Measurements from ENCODE around the gene FUOM. TPM values are rescaled to one million over a fixed set of nuclear protein-coding genes. Genes with fewer than 3 reads are reported as not detected.

The FUOM gene
- total RNA-seq, 1 experiment from 2014 or later, result 41.8 TPM

DNA sequence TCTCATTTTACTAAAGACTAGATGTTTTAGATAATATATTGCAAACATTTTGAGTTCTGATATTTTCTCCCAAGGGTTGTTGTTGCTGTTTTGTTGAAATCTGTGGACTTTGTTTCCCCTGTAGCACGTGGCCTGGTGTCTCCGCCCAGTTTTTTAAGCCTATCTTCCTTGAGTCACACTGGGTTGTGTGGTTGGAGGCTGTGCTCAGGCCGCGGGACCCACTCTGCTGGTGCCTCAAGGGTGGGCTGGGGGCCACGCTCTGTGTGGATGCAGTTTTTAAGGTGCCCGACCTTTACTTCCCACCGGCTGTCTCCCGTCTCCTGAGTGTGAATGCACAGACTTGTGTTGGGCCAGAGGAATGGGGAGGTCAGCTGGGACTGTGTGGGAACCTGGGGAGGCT is 14.9 kb downstream of the FUOM start:
- H2BK20ac ChIP-seq (ENCODE audit: low read depth, low read length, poor library complexity, severe bottlenecking), result no peak overlapping the region
- H2AK5ac ChIP-seq (ENCODE audit: insufficient read length, low read length), result no peak overlapping the region
- H3K23ac ChIP-seq (ENCODE audit: insufficient read length, low read depth, low read length), result no peak overlapping the region
- no peak overlapping the region for H2AFZ ChIP-seq (ENCODE audit: low read length)
- H3K79me2 ChIP-seq (ENCODE audit: insufficient read depth, low read length), result no peaks in the 10 kb centered on the region
- no peak overlapping the region for H3K4ac ChIP-seq (ENCODE audit: low read depth, low read length)
- no peak overlapping the region for H2BK5ac ChIP-seq (ENCODE audit: insufficient read length, low read length)
- H4K91ac ChIP-seq (ENCODE audit: insufficient read length, low read depth, low read length), result no peak overlapping the region
- peaks cover 10 to 24% of the 10 kb centered on the region in 2 experiments for H3K4me1 Mint-ChIP-seq
- peak overlapping the region in 1 of 3 experiments; percentile 12; a peak in 2 of 7 replicates for H3K27ac Mint-ChIP-seq
- peaks cover 2% of the 10 kb centered on the region; the same call in 1 of the 2 replicates for H3K4me1 ChIP-seq (ENCODE audit: insufficient read depth, low read length)
- H2BK120ac ChIP-seq (ENCODE audit: low read depth, low read length, poor library complexity, severe bottlenecking), result no peak overlapping the region
- no peak overlapping the region for H4K5ac ChIP-seq (ENCODE audit: insufficient read length, low read depth, low read length)
- H4K20me1 ChIP-seq (ENCODE audit: control insufficient read depth, insufficient read depth, insufficient read length), result no peaks in the 10 kb centered on the region
- no CpG with 5 or more reads among the region's 8 CpGs for WGBS (ENCODE audit: extremely low coverage, insufficient read length, low lambda C conversion rate)
- no peak overlapping the region; the same call in 1 of the 2 replicates for H3K14ac ChIP-seq (ENCODE audit: insufficient read depth, low read length)
- H3K27me3 ChIP-seq (ENCODE audit: insufficient read depth, low read length), result peaks cover under 1% of the 10 kb centered on the region; the same call in 1 of the 2 replicates
- H3K36me3 Mint-ChIP-seq (ENCODE audit: insufficient read depth in 1 of 3, low read depth in 3 of 3), result no peaks in the 10 kb centered on the region; a peak in 1 of 7 replicates
- H3K4me3 Mint-ChIP-seq, result no peak overlapping the region
- no peaks in the 10 kb centered on the region for H3K23me2 ChIP-seq (ENCODE audit: insufficient read length, low read depth, low read length, poor library complexity, severe bottlenecking)
- H3K9ac ChIP-seq (ENCODE audit: extremely low read depth, insufficient read length, low read length), result no peak overlapping the region
- no peak overlapping the region for H3K56ac ChIP-seq (ENCODE audit: insufficient read length, low read depth, low read length)
- H3K27ac ChIP-seq (ENCODE audit: insufficient read length, low read depth, low read length), result no peak overlapping the region
- no peak overlapping the region for H4K8ac ChIP-seq (replicated peaks; ENCODE audit: insufficient read length, low read depth, low read length)
- H3K9me3 ChIP-seq (ENCODE audit: control insufficient read depth, low read depth, low read length), result no peaks in the 10 kb centered on the region
- H3K9me3 Mint-ChIP-seq, result no peaks in the 10 kb centered on the region; a peak in 1 of 5 replicates
- H3K4me2 ChIP-seq (ENCODE audit: insufficient read depth, insufficient read length, low read length), result no peak overlapping the region
- no peak overlapping the region for H3K18ac ChIP-seq (ENCODE audit: insufficient read length, low read depth, low read length)
- TF ChIP-seq, protein P1, sequence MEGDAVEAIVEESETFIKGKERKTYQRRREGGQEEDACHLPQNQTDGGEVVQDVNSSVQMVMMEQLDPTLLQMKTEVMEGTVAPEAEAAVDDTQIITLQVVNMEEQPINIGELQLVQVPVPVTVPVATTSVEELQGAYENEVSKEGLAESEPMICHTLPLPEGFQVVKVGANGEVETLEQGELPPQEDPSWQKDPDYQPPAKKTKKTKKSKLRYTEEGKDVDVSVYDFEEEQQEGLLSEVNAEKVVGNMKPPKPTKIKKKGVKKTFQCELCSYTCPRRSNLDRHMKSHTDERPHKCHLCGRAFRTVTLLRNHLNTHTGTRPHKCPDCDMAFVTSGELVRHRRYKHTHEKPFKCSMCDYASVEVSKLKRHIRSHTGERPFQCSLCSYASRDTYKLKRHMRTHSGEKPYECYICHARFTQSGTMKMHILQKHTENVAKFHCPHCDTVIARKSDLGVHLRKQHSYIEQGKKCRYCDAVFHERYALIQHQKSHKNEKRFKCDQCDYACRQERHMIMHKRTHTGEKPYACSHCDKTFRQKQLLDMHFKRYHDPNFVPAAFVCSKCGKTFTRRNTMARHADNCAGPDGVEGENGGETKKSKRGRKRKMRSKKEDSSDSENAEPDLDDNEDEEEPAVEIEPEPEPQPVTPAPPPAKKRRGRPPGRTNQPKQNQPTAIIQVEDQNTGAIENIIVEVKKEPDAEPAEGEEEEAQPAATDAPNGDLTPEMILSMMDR (conservative IDR thresholded peaks at IDR 0.05), result no peak
- H2BK12ac ChIP-seq (ENCODE audit: insufficient read length, low read depth, low read length), result no peak overlapping the region
- no peak overlapping the region for H2BK15ac ChIP-seq (ENCODE audit: low read depth, low read length)
- no peaks in the 10 kb centered on the region for H3K79me1 ChIP-seq (ENCODE audit: insufficient read depth, low read depth, low read length, poor library complexity, severe bottlenecking)
- DNase-seq, result no peak
- H3T11ph ChIP-seq (ENCODE audit: low read length), result no peak overlapping the region
- H3K27me3 Mint-ChIP-seq (ENCODE audit: low read depth), result peaks cover 21% of the 10 kb centered on the region
